Activated naive CD8-positive, alpha-beta T cell (primary cell): ENCODE results near the gene LAPTM4A.
"Not testable (repeated sequence)": the region's sequence is repeated elsewhere in the genome, so short reads cannot be mapped to it uniquely, and the experiment has no call there.

Experiments used
- H3K27ac Mint-ChIP-seq: one replicate; pipeline ENCODE4 v1.8.0; 2021; ENCODE audit warnings: mixed read lengths
- H3K27me3 Mint-ChIP-seq: one replicate; pipeline ENCODE4 v1.8.0; 2021; ENCODE audit warnings: mixed read lengths
- H3K36me3 Mint-ChIP-seq: one replicate; pipeline ENCODE4 v1.8.0; 2021; ENCODE audit warnings: mixed read lengths
- H3K4me1 Mint-ChIP-seq: one replicate; pipeline ENCODE4 v1.8.0; 2021; ENCODE audit warnings: low read depth, mixed read lengths
- H3K4me3 Mint-ChIP-seq: one replicate; pipeline ENCODE4 v1.8.0; 2021; ENCODE audit warnings: mild to moderate bottlenecking, mixed read lengths
- H3K9me3 Mint-ChIP-seq: one replicate; pipeline ENCODE4 v1.8.0; 2021; ENCODE audit warnings: low read depth, mixed read lengths

The LAPTM4A gene

GRCh38 chr2:20049637-20050036, 1.8 kb downstream of the LAPTM4A start:
- Mint-ChIP-seq H3K36me3 (no peaks in the 10 kb centered on the region), H3K27ac (no peak overlapping the region), H3K9me3 (no peaks in the 10 kb centered on the region), H3K4me1 (peaks cover 38% of the 10 kb centered on the region), H3K4me3 (no peak overlapping the region), H3K27me3 (no peaks in the 10 kb centered on the region)

GRCh38 chr2:20048488-20049448, 2.7 kb downstream of the LAPTM4A start:
- peak overlapping the region; percentile 16 for H3K27ac Mint-ChIP-seq
- H3K4me3 Mint-ChIP-seq: no peak overlapping the region
- H3K4me1 Mint-ChIP-seq: peaks cover 40% of the 10 kb centered on the region

GRCh38 chr2:20045712-20046292, 5.6 kb downstream of the LAPTM4A start:
- not testable (repeated sequence) for H3K27me3 Mint-ChIP-seq, H3K27ac Mint-ChIP-seq, H3K36me3 Mint-ChIP-seq, H3K4me3 Mint-ChIP-seq, H3K9me3 Mint-ChIP-seq
- peaks cover 50% of the 10 kb centered on the region for H3K4me1 Mint-ChIP-seq

More at GRCh38 chr2:20048488-20049448, 2.7 kb downstream of the LAPTM4A start:
- H3K27me3 Mint-ChIP-seq: no peaks in the 10 kb centered on the region
- no peaks in the 10 kb centered on the region for H3K9me3 Mint-ChIP-seq
- H3K36me3 Mint-ChIP-seq: no peaks in the 10 kb centered on the region

GRCh38 chr2:20044778-20045177, 6.7 kb downstream of the LAPTM4A start:
- Mint-ChIP-seq H3K27ac (no peak overlapping the region), H3K4me3 (no peak overlapping the region), H3K36me3 (peaks cover 3% of the 10 kb centered on the region)

GRCh38 chr2:20042531-20042930, 8.9 kb downstream of the LAPTM4A start:
- Mint-ChIP-seq H3K9me3 (no peaks in the 10 kb centered on the region), H3K36me3 (peaks cover 8% of the 10 kb centered on the region), H3K27ac (no peak overlapping the region)

More at GRCh38 chr2:20044778-20045177, 6.7 kb downstream of the LAPTM4A start:
- no peaks in the 10 kb centered on the region for H3K27me3 Mint-ChIP-seq
- H3K4me1 Mint-ChIP-seq: peaks cover 41% of the 10 kb centered on the region
- H3K9me3 Mint-ChIP-seq: no peaks in the 10 kb centered on the region

GRCh38 chr2:20040489-20041172, 10.8 kb downstream of the LAPTM4A start:
- H3K4me3 Mint-ChIP-seq: no peak overlapping the region
- H3K27me3 Mint-ChIP-seq: no peaks in the 10 kb centered on the region

More at GRCh38 chr2:20042531-20042930, 8.9 kb downstream of the LAPTM4A start:
- Mint-ChIP-seq H3K27me3 (no peaks in the 10 kb centered on the region), H3K4me1 (peaks cover 21% of the 10 kb centered on the region), H3K4me3 (no peak overlapping the region)

GRCh38 chr2:20037660-20038059, 13.8 kb downstream of the LAPTM4A start:
- no peak overlapping the region for H3K27ac Mint-ChIP-seq
- H3K9me3 Mint-ChIP-seq: no peaks in the 10 kb centered on the region
- H3K27me3 Mint-ChIP-seq: no peaks in the 10 kb centered on the region
- H3K4me1 Mint-ChIP-seq: peaks cover 6% of the 10 kb centered on the region
- H3K4me3 Mint-ChIP-seq: no peak overlapping the region
- H3K36me3 Mint-ChIP-seq: peaks cover 22% of the 10 kb centered on the region

More at GRCh38 chr2:20040489-20041172, 10.8 kb downstream of the LAPTM4A start:
- Mint-ChIP-seq H3K27ac (no peak overlapping the region), H3K4me1 (peaks cover 15% of the 10 kb centered on the region), H3K36me3 (peaks cover 22% of the 10 kb centered on the region), H3K9me3 (no peaks in the 10 kb centered on the region)

- Mint-ChIP-seq H3K27ac (no peak overlapping the region), H3K4me3 (no peak overlapping the region), H3K4me1 (no peaks in the 10 kb centered on the region), H3K9me3 (no peaks in the 10 kb centered on the region), H3K27me3 (no peaks in the 10 kb centered on the region), H3K36me3 (peaks cover 24% of the 10 kb centered on the region)
Measured at GRCh38 chr2:20035955-20036666, 15.3 kb downstream of the LAPTM4A start.

- Mint-ChIP-seq H3K4me3 (no peak overlapping the region), H3K4me1 (no peaks in the 10 kb centered on the region), H3K27me3 (no peaks in the 10 kb centered on the region), H3K36me3 (peaks cover 29% of the 10 kb centered on the region), H3K27ac (peak overlapping the region; percentile 18), H3K9me3 (no peaks in the 10 kb centered on the region)
Measured at GRCh38 chr2:20034821-20035220, 16.6 kb downstream of the LAPTM4A start.

- H3K4me3 Mint-ChIP-seq: no peak overlapping the region
Measured at GRCh38 chr2:20034218-20034617, 17.2 kb downstream of the LAPTM4A start.

GRCh38 chr2:20033322-20033721, 18.1 kb downstream of the LAPTM4A start:
- H3K9me3 Mint-ChIP-seq: peaks cover 5% of the 10 kb centered on the region
- H3K27me3 Mint-ChIP-seq: no peaks in the 10 kb centered on the region
- no peak overlapping the region for H3K27ac Mint-ChIP-seq
- H3K36me3 Mint-ChIP-seq: peaks cover 40% of the 10 kb centered on the region
- no peak overlapping the region for H3K4me3 Mint-ChIP-seq
- no peaks in the 10 kb centered on the region for H3K4me1 Mint-ChIP-seq

More at GRCh38 chr2:20034218-20034617, 17.2 kb downstream of the LAPTM4A start:
- Mint-ChIP-seq H3K36me3 (peaks cover 34% of the 10 kb centered on the region), H3K27me3 (no peaks in the 10 kb centered on the region), H3K27ac (no peak overlapping the region), H3K4me1 (no peaks in the 10 kb centered on the region), H3K9me3 (peaks cover 5% of the 10 kb centered on the region)

- peaks cover 5% of the 10 kb centered on the region for H3K9me3 Mint-ChIP-seq
- no peak overlapping the region for H3K4me3 Mint-ChIP-seq
- no peaks in the 10 kb centered on the region for H3K4me1 Mint-ChIP-seq
- no peaks in the 10 kb centered on the region for H3K27me3 Mint-ChIP-seq
- H3K36me3 Mint-ChIP-seq: peaks cover 27% of the 10 kb centered on the region
- H3K27ac Mint-ChIP-seq: no peak overlapping the region
Measured at GRCh38 chr2:20030224-20030623, 21.2 kb downstream of the LAPTM4A start.

GRCh38 chr2:20027705-20028434, 23.6 kb downstream of the LAPTM4A start:
- Mint-ChIP-seq H3K4me3 (no peak overlapping the region), H3K36me3 (peaks cover 28% of the 10 kb centered on the region), H3K27me3 (no peaks in the 10 kb centered on the region), H3K9me3 (peaks cover 5% of the 10 kb centered on the region), H3K27ac (no peak overlapping the region), H3K4me1 (no peaks in the 10 kb centered on the region)

- no peak overlapping the region for H3K27ac Mint-ChIP-seq
- H3K4me3 Mint-ChIP-seq: no peak overlapping the region
- peaks cover 30% of the 10 kb centered on the region for H3K36me3 Mint-ChIP-seq
- peaks cover 5% of the 10 kb centered on the region for H3K9me3 Mint-ChIP-seq
- no peaks in the 10 kb centered on the region for H3K27me3 Mint-ChIP-seq
- H3K4me1 Mint-ChIP-seq: no peaks in the 10 kb centered on the region
Measured at GRCh38 chr2:20027260-20027677, 24.2 kb downstream of the LAPTM4A start.
